Germinal center (tissue), 1 donor: ENCODE measurements around the gene MRS2.

Experiments used
- DNase-seq: peaks from one replicate; pipeline ENCODE4 v3.0.0; 2012; ENCODE audit warnings: mixed read lengths, low spot score

The MRS2 gene

GRCh38 chr6:24430086-24430485 is 27.4 kb downstream of the MRS2 start:
- DNase-seq: no peak

- peak; percentile 49 for DNase-seq
These were observed 28.3 kb downstream of the MRS2 start for GRCh38 chr6:24431045-24431451.

GRCh38 chr6:24432611-24433010 is 29.9 kb downstream of the MRS2 start:
- DNase-seq: no peak

- DNase-seq: no peak
These were observed 34.2 kb downstream of the MRS2 start for GRCh38 chr6:24436979-24437378.

GRCh38 chr6:24439858-24440539 is 37.3 kb downstream of the MRS2 start:
- DNase-seq: no peak

- DNase-seq: no peak
These were observed 38.3 kb downstream of the MRS2 start for GRCh38 chr6:24440897-24441598.

- no peak for DNase-seq
These were observed 38.8 kb downstream of the MRS2 start for GRCh38 chr6:24441599-24441904.

- DNase-seq: no peak
These were observed 41.9 kb downstream of the MRS2 start for GRCh38 chr6:24444588-24444987.

- no peak for DNase-seq
These were observed 43.0 kb downstream of the MRS2 start for GRCh38 chr6:24445704-24446103.

- no peak for DNase-seq
These were observed 43.9 kb downstream of the MRS2 start for GRCh38 chr6:24446670-24447069.

GRCh38 chr6:24448396-24448795 is 45.7 kb downstream of the MRS2 start:
- DNase-seq: no peak

- DNase-seq: no peak
These were observed 46.2 kb downstream of the MRS2 start for GRCh38 chr6:24448828-24449525.

GRCh38 chr6:24451581-24452388 is 49.0 kb downstream of the MRS2 start:
- DNase-seq: no peak

- no peak for DNase-seq
These were observed 51.2 kb downstream of the MRS2 start for GRCh38 chr6:24453921-24454320.

GRCh38 chr6:24454452-24454851 is 51.7 kb downstream of the MRS2 start:
- DNase-seq: no peak

GRCh38 chr6:24455061-24455460 is 52.3 kb downstream of the MRS2 start:
- no peak for DNase-seq

GRCh38 chr6:24458134-24458533 is 55.4 kb downstream of the MRS2 start:
- no peak for DNase-seq

- no peak for DNase-seq
These were observed 56.2 kb downstream of the MRS2 start for GRCh38 chr6:24458941-24459340.

- no peak for DNase-seq
These were observed 58.2 kb downstream of the MRS2 start for GRCh38 chr6:24460966-24461365.

- DNase-seq: no peak
These were observed 61.7 kb downstream of the MRS2 start for GRCh38 chr6:24464253-24465038.

- DNase-seq: no peak
These were observed 67.1 kb downstream of the MRS2 start for GRCh38 chr6:24469811-24470210.

GRCh38 chr6:24472181-24472580 is 69.4 kb downstream of the MRS2 start:
- no peak for DNase-seq
